Activated CD4-positive, alpha-beta T cell treated with anti-CD3 and anti-CD28 coated beads, Interleukin-2, amount 50 U/mL, for 16 hours (primary cell): ENCODE measurements around the gene HEPN1.
A peak's percentile ranks its signal among the peaks of the same experiment; 100 is the strongest.

Source experiments
- DNase-seq: peaks from one replicate; pipeline ENCODE4 v3.0.0-alpha.2; 2020

HEPN1 gene

GRCh38 chr11:124918950-124919349 lies at the start of gene HEPN1:
Gene HEPN1, plus strand, starts transcription at chr11:124919250.
- no peak for DNase-seq

GRCh38 chr11:124869331-124869730 lies 49.7 kb upstream of the HEPN1 start:
- DNase-seq = no peak

GRCh38 chr11:124869856-124870387 lies 49.1 kb upstream of the HEPN1 start:
- no peak for DNase-seq

- DNase-seq = no peak
These were observed 48.6 kb upstream of the HEPN1 start for GRCh38 chr11:124870430-124870829.

GRCh38 chr11:124872280-124872679 lies 46.8 kb upstream of the HEPN1 start:
- DNase-seq = no peak

GRCh38 chr11:124872741-124873140 lies 46.3 kb upstream of the HEPN1 start:
- no peak for DNase-seq

GRCh38 chr11:124873951-124874350 lies 45.1 kb upstream of the HEPN1 start:
- no peak for DNase-seq

GRCh38 chr11:124874571-124875255 lies 44.3 kb upstream of the HEPN1 start:
- no peak for DNase-seq

- DNase-seq = no peak
These were observed 43.6 kb upstream of the HEPN1 start for GRCh38 chr11:124875401-124875800.

- DNase-seq = peak; percentile 72
These were observed 42.9 kb upstream of the HEPN1 start for GRCh38 chr11:124875943-124876817.

- no peak for DNase-seq
These were observed 42.0 kb upstream of the HEPN1 start for GRCh38 chr11:124876818-124877630.

- no peak for DNase-seq
These were observed 41.5 kb upstream of the HEPN1 start for GRCh38 chr11:124877631-124877909.

- no peak for DNase-seq
These were observed 40.9 kb upstream of the HEPN1 start for GRCh38 chr11:124877910-124878758.

GRCh38 chr11:124878759-124879492 lies 40.1 kb upstream of the HEPN1 start:
- no peak for DNase-seq

GRCh38 chr11:124879493-124880289 lies 39.4 kb upstream of the HEPN1 start:
- DNase-seq = no peak

- no peak for DNase-seq
These were observed 38.8 kb upstream of the HEPN1 start for GRCh38 chr11:124880290-124880611.

GRCh38 chr11:124880958-124881357 lies 38.1 kb upstream of the HEPN1 start:
- DNase-seq = no peak

GRCh38 chr11:124882339-124883071 lies 36.5 kb upstream of the HEPN1 start:
- no peak for DNase-seq

GRCh38 chr11:124884340-124884739 lies 34.7 kb upstream of the HEPN1 start:
- no peak for DNase-seq

GRCh38 chr11:124884869-124885479 lies 34.1 kb upstream of the HEPN1 start:
- no peak for DNase-seq
